Prostate gland (tissue), 2 donors: ENCODE measurements around the gene CACNA1B. TPM values are rescaled to one million over a fixed set of nuclear protein-coding genes. Genes with fewer than 3 reads are reported as not detected.
"Not testable (repeated sequence)": the region's sequence is repeated elsewhere in the genome, so short reads cannot be mapped to it uniquely, and the experiment has no call there.

ENCODE experiments used
- DNase-seq: peaks from one replicate; pipeline ENCODE4 v3.0.0-alpha.2; 2019; ENCODE audit warnings: low spot score
- H3K27ac ChIP-seq, 2 donors: fragments of 200-600 bp; sonication (generic); 2 replicates each; pipeline ENCODE4 v1.5.1; 2017 to 2019
- H3K27me3 ChIP-seq: fragments of 200-600 bp; sonication (generic); replicated peaks from 2 replicates; pipeline ENCODE4 v1.5.1; 2019; ENCODE audit not compliant: insufficient read depth
- H3K36me3 ChIP-seq, 2 donors: fragments of 200-600 bp; sonication (generic); 1 replicate in 1 of 2; 2 replicates in 1 of 2; pipeline versions ENCODE4 v1.5.1 to v1.8.1; 2017 to 2019
- H3K4me1 ChIP-seq: fragments of 200-600 bp; sonication (generic); replicated peaks from 2 replicates; pipeline ENCODE4 v1.5.1; 2019
- H3K4me3 ChIP-seq, 2 donors: fragments of 200-600 bp; sonication (generic); 2 replicates each; pipeline ENCODE4 v1.5.1; 2017 to 2019
- H3K9me3 ChIP-seq: fragments of 200-600 bp; sonication (generic); 2 replicates; pipeline ENCODE4 v1.5.1; 2017
- POLR2A ChIP-seq: fragments of 450-650 bp; IDR thresholded peaks from one replicate; pipeline ENCODE4 v1.6.1; 2016; ENCODE audit warnings: antibody characterized with exemption, mild to moderate bottlenecking
- POLR2AphosphoS5 ChIP-seq: sonication (generic); formaldehyde crosslinking; IDR thresholded peaks from one replicate; pipeline ENCODE4 v1.6.1; 2017; ENCODE audit warnings: antibody characterized with exemption
- WGBS: methylation state at CpG from one replicate; pipeline ENCODE4 v1.1.5; 2018; 5-methylcytosine and 5-hydroxymethylcytosine counted together
- intact Hi-C: fragments of 100-400 bp; cut with DNase I; formaldehyde crosslinking; loops from one replicate; pipeline ENCODE4 v1.14.2; 2022
- total RNA-seq, 2 donors: library from RNA; depleted of rRNA; stranded (reverse); fragments of >200 nt; gene quantifications; one replicate each; pipeline ENCODE4 v1.1.0, GENCODE V29; 2016
- TF ChIP-seq, protein P1 (sequence below), 4 experiments: fragments of 200-600 bp in 2 of 4; fragments of 450-650 bp in 2 of 4; sonication (generic) in 2 of 4; IDR thresholded peaks; 1 replicate in 3 of 4; 2 replicates in 1 of 4; pipeline ENCODE4 v1.5.1; 2016 to 2019; ENCODE audit warnings: antibody characterized with exemption in 4 of 4, mild to moderate bottlenecking in 2 of 4, moderate library complexity in 2 of 4

Gene CACNA1B
- total RNA-seq, 2 donors from 2014 or later: 0.36 to 6.0 TPM

DNA sequence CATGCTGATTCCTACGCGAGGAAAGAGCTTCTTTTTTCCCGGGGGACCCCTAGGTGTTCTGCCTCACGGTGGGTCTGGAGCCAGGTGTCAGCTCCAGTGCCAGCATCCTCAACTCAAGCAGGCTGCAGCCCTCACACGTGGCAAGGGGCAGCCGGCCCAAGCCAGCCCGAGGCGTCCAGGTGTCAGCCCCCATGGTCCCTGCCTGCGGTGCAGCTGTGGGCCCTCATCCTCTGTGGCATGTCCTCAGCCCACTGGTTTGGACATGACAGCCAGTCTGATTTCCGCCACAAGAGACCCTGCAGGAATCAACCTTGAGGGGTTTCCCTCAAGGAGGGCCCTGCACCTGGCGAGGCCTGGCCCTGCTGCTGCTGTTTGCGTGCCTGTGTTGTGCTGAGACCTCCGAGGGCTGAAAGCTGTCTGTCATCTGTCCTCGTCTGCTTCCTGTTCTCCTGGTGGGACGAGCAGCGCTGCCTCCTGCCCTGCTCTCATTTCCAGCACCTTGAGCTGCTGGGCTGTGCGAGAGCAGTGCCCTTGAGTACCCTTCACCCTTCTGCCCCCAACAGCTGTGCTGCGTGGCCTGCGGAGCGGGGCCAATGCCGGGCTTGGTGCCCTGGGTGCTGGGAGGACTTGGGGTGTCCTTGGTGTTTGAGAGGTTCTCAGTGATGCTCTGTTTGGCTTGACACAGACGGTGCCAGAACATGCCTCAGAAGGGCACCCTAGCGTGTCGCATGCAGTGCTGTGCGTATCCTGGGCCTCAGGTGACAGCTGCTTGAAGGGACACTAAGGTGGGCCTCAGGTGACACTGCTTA lies 137.6 kb downstream of the CACNA1B start:
- intact Hi-C loops: no loop called here
- H3K27me3 ChIP-seq: no peaks in the 10 kb centered on the region
- no peaks in the 10 kb centered on the region for H3K4me1 ChIP-seq
- TF ChIP-seq, protein P1, sequence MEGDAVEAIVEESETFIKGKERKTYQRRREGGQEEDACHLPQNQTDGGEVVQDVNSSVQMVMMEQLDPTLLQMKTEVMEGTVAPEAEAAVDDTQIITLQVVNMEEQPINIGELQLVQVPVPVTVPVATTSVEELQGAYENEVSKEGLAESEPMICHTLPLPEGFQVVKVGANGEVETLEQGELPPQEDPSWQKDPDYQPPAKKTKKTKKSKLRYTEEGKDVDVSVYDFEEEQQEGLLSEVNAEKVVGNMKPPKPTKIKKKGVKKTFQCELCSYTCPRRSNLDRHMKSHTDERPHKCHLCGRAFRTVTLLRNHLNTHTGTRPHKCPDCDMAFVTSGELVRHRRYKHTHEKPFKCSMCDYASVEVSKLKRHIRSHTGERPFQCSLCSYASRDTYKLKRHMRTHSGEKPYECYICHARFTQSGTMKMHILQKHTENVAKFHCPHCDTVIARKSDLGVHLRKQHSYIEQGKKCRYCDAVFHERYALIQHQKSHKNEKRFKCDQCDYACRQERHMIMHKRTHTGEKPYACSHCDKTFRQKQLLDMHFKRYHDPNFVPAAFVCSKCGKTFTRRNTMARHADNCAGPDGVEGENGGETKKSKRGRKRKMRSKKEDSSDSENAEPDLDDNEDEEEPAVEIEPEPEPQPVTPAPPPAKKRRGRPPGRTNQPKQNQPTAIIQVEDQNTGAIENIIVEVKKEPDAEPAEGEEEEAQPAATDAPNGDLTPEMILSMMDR (IDR thresholded peaks at IDR 0.05): no peak
- TF ChIP-seq POLR2A (no peak), POLR2AphosphoS5 (no peak)
- H3K9me3 ChIP-seq: no peaks in the 10 kb centered on the region
- no peak overlapping the region for H3K4me3 ChIP-seq
- no peak overlapping the region for H3K27ac ChIP-seq
- 88% methylated on average over 25 of the region's 25 CpGs for WGBS
- H3K36me3 ChIP-seq: no peaks in the 10 kb centered on the region
- no peak for DNase-seq

DNA sequence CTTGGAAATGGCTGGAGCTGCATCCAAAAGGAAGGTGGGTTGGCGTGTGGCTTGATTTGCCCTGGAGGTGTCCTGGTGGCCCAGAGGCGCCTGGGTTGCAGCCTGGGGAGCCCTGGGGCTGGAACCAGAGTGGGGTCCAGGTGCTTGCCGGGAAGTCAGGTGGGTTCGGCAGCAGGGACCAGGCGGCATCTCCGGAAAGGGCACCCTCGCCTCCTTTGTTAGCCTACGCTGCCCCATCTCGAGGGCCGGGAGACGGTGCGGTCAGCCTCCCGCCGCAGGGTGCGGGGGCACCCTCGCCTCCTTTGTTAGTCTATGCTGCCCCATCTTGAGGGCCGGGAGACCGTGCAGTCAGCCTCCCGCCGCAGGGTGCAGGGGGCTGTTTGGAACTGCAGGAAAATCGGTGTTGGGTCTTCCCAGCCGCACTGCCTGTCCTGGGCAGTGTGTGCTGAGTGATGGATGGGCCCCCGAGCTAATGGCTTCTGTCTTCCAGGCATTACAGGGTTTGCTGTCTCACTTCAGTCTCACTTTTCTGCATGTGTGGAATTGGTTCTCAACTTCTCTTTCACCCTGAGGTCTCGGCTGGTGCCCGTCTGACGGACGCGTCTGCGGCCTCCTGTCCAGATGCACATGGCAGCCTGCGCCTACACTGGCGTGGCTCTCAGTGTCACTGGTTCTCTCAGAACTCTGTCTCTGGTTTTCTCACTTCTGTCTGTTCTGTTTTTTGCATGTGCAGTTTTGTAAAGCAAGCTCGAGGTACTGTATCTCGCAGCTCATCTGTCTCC lies 139.0 kb downstream of the CACNA1B start:
- WGBS: 87% methylated on average over 33 of the region's 33 CpGs
- Histone ChIP-seq H3K36me3 (no peaks in the 10 kb centered on the region), H3K4me3 (no peak overlapping the region), H3K27me3 (no peaks in the 10 kb centered on the region), H3K4me1 (no peaks in the 10 kb centered on the region), H3K27ac (no peak overlapping the region), H3K9me3 (no peaks in the 10 kb centered on the region)
- TF ChIP-seq, protein P1 (IDR thresholded peaks at IDR 0.05): no peak
- TF ChIP-seq POLR2AphosphoS5: no peak
- no peak for TF ChIP-seq POLR2A
- intact Hi-C loops: no loop called here
- no peak for DNase-seq

DNA sequence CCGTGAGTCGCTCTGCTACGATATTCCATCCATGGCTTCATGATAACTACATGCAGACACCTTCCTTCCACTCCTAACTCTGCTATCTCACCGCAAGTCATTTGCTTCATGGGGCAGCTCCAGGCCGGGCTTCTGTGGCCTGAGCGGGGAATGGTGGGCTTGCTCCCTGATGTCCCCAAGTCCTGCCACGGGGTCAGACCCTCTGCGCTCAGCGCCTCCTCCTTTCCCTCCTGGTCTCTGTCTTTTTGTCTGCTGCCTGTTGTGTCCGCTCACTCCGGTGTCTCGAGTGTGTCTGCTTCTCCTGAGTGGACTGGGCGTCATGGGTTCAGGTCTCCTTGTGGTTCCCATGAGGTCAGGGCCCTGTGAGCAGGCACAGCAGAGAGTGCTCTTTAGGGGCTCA lies 139.6 kb downstream of the CACNA1B start:
- Histone ChIP-seq H3K27me3 (no peaks in the 10 kb centered on the region), H3K9me3 (no peaks in the 10 kb centered on the region), H3K36me3 (no peaks in the 10 kb centered on the region), H3K27ac (no peak overlapping the region), H3K4me3 (no peak overlapping the region), H3K4me1 (no peaks in the 10 kb centered on the region)
- TF ChIP-seq POLR2AphosphoS5 (no peak), POLR2A (no peak)
- TF ChIP-seq, protein P1 (IDR thresholded peaks at IDR 0.05): no peak
- no peak for DNase-seq
- intact Hi-C loops: no loop called here
- 93% methylated on average over 13 of the region's 13 CpGs for WGBS

DNA sequence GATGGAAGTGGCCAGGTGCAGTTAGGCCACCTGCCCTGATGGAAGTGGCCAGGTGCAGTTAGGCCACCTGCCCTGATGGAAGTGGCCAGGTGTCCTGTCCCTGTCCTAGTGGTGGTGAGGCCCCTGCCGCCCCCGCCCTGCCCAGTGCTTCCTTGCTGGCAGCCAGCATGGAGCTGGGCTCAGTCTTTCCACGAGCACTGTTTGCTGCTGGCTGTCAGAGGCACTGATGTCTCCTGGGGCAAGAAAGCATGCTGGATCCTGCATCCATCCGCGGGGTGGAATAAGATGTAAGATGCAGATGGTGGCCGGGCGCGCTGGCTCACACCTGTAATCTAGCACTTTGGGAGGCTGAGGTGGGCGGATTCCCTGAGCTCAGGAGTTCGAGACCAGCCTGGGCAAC lies 141.9 kb downstream of the CACNA1B start:
- not testable (repeated sequence) for H3K9me3 ChIP-seq

DNA sequence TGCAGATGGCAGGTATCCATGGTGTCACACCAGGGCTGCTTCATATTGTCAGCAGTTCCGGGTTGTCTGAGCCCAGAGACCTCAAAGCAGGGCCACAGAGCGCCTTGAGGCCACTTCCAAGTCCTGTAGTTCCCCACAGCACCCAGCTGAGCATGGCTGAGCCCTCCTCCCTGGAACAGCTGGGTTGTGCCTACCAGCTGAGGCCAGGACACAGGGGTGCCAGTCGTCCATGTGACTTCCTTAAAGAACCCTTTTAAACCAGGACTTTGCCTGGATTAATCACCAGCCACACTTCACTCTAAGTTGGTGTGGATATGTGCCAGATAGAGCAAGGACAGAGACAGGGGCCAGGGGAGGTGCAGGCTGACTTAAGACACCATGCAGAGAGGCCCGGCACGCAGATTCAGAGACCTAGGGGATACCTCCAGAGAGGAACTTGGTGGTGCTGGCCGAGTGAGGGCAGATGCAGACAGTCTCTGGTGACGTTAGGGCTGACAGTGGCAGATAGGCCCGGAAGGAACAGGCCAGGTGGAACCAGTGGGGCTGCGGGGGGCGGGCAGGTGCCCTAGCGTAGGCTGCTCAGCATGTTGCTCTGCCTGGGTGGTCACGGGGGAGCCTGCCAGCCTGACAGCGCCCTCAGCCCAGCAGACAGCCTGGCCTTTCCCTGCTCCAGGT lies 142.7 kb downstream of the CACNA1B start:
- H3K9me3 ChIP-seq: no peaks in the 10 kb centered on the region
- TF ChIP-seq, protein P1 (IDR thresholded peaks at IDR 0.05): no peak
- TF ChIP-seq POLR2A (no peak), POLR2AphosphoS5 (no peak)
- intact Hi-C loops: no loop called here
- no peaks in the 10 kb centered on the region for H3K36me3 ChIP-seq
- DNase-seq: no peak
- WGBS: 80% methylated on average over 13 of the region's 13 CpGs
- H3K27ac ChIP-seq: no peak overlapping the region
- no peaks in the 10 kb centered on the region for H3K27me3 ChIP-seq
- H3K4me1 ChIP-seq: no peaks in the 10 kb centered on the region
- no peak overlapping the region for H3K4me3 ChIP-seq

More for the DNA sequence above, 141.9 kb downstream of the CACNA1B start:
- H3K4me3 ChIP-seq, H3K27ac ChIP-seq, intact Hi-C loops, H3K4me1 ChIP-seq, H3K27me3 ChIP-seq, DNase-seq, H3K36me3 ChIP-seq: not testable (repeated sequence)
- whole genome bisulfite sequencing: 79% methylated on average over 10 of the region's 10 CpGs
